ENCODE data around the gene VSX1. TPM values are rescaled to one million over a fixed set of nuclear protein-coding genes. Genes with fewer than 3 reads are reported as not detected.

Gene VSX1
- total RNA-seq, 1 experiment from 2014 or later, result not detected

DNA sequence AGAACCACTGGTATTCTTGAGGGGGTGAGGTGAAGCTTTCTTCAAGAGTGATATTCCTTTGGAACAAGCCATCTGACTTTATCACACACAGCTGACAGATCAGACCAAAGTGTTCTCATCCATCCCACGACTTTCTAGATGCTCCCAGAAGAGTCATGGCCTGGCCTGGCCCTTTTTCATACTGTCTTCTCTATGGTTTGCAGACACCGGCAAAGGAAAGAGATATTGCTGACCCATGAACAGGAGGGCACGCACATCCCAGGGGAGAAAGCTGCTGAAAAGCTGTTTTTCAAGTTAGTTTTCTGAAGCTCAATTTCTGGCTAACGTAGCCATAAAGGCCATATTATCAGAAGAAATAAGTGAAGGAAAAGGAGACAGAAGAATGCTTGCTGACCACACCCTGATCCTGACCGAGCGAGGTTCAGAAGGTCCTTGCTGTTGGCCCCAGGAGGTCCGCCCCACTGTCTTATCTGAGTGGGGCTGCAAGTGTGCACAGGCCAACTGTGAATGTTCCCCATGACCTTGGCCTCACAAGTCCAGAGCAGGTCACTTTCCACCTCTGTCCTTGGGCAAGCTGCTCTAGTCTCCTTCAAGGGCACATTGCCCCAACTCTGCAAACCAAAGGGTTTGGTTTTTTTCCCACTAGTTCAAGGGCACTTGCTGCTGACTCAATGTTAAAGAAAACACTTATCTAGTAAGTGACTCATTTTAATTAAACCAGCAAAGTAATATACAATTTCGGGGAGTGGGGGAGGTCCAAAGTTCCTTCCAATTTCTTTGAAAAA lies 26.0 kb downstream of the VSX1 start:
- Histone ChIP-seq H3K4me1 (ENCODE audit: low read length) (peaks cover 42% of the 10 kb centered on the region), H3K4me2 (ENCODE audit: low read depth, low read length, poor library complexity, severe bottlenecking) (no peak overlapping the region), H3K9ac (ENCODE audit: low read length) (no peak overlapping the region), H4K20me1 (ENCODE audit: insufficient read depth, low read depth, low read length) (no peaks in the 10 kb centered on the region; the same call in 1 of the 2 replicates), H3K27ac (ENCODE audit: low read length) (no peak overlapping the region), H3K9me3 (ENCODE audit: low read length) (no peaks in the 10 kb centered on the region), H3K36me3 (ENCODE audit: insufficient read depth, low read length) (no peaks in the 10 kb centered on the region), H3K27me3 (ENCODE audit: low read length) (peaks cover 2% of the 10 kb centered on the region; the same call in 1 of the 2 replicates), H2AFZ (ENCODE audit: low read length) (no peak overlapping the region), H3K79me2 (ENCODE audit: low read length) (no peaks in the 10 kb centered on the region), H3K9me2 (replicated peaks; ENCODE audit: insufficient read depth, low read length) (no peaks in the 10 kb centered on the region), H3K4me3 (ENCODE audit: low read length) (no peak overlapping the region)
- no peak for DNase-seq

DNA sequence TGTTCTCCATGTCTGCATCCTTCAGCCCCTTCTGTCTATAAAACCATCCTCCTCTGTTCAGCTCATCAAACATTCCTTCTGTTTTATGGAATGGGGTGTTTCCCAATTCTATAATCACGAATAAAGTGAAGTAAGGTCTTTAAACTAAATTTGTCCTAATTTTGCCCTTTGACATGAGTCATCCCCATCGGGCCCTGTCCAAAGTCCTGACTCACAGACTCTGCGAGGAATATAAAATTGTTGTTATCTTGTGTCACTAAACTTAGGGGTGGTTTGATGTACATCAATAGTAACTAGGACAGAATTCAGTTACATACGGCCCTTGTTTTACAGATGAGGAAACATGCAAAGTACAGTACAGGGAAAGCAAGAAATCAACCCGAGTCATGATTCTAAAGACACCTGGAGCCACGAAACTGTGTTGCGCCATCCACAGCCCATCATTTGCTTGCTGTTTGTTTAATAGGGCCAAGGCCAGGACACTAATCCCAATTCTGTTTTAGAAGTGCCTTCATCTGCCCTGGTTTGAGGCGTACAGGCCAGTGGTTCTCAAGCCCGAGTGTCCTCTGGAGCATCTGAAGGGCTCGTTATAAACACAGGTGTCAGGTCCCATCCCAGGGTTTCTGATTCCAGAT lies 26.8 kb downstream of the VSX1 start:
- Histone ChIP-seq H3K36me3 (ENCODE audit: insufficient read depth, low read length) (no peaks in the 10 kb centered on the region), H3K4me2 (ENCODE audit: low read depth, low read length, poor library complexity, severe bottlenecking) (no peak overlapping the region), H3K4me3 (ENCODE audit: low read length) (no peak overlapping the region), H3K4me1 (ENCODE audit: low read length) (peaks cover 42% of the 10 kb centered on the region), H4K20me1 (ENCODE audit: insufficient read depth, low read depth, low read length) (no peaks in the 10 kb centered on the region; the same call in 1 of the 2 replicates), H3K27me3 (ENCODE audit: low read length) (peaks cover 2% of the 10 kb centered on the region; the same call in 1 of the 2 replicates), H3K9ac (ENCODE audit: low read length) (no peak overlapping the region), H3K9me3 (ENCODE audit: low read length) (no peaks in the 10 kb centered on the region), H2AFZ (ENCODE audit: low read length) (no peak overlapping the region), H3K9me2 (replicated peaks; ENCODE audit: insufficient read depth, low read length) (no peaks in the 10 kb centered on the region), H3K27ac (ENCODE audit: low read length) (no peak overlapping the region), H3K79me2 (ENCODE audit: low read length) (no peaks in the 10 kb centered on the region)
- DNase-seq, result peak; percentile 49

DNA sequence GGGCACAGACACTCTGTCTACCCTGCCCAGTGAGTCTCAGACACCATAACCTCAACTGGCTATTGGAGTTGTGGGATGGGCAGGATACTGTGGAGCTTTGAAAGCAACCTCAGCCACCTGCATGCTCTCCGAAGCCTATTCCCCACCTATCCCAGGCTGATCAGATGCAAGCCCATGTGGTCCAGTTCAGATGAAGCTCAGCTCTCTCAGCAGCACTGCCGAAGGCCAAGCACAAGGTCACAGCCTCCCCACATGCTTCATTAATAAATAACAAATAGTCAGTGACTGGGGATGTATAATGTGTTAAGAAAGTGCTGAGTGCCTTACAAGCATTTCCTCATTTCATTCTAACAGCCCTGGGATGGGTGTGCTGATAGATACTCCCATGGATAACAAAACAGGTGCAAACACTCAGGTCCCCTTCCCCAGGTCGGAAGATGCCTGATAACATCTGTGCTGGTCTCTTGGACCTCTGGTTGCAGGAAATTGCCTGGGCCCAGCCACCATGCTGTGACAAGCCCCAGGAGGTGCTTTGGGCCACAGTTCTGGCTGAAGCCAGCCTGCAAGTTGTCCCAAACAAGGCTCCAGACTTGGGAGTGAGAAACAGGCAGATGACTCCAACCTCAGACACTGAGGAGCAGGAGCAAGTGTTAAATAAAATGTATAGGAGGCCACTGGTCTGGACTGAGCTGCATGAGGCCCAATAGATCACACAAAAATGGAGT lies 27.7 kb downstream of the VSX1 start:
- H3K9ac ChIP-seq (ENCODE audit: low read length), result no peak overlapping the region
- no peaks in the 10 kb centered on the region for H3K79me2 ChIP-seq (ENCODE audit: low read length)
- no peak overlapping the region for H3K4me2 ChIP-seq (ENCODE audit: low read depth, low read length, poor library complexity, severe bottlenecking)
- no peak overlapping the region for H3K4me3 ChIP-seq (ENCODE audit: low read length)
- H3K4me1 ChIP-seq (ENCODE audit: low read length), result peaks cover 38% of the 10 kb centered on the region
- H3K27ac ChIP-seq (ENCODE audit: low read length), result no peak overlapping the region
- no peaks in the 10 kb centered on the region for H3K36me3 ChIP-seq (ENCODE audit: insufficient read depth, low read length)
- no peaks in the 10 kb centered on the region for H3K9me3 ChIP-seq (ENCODE audit: low read length)
- H4K20me1 ChIP-seq (ENCODE audit: insufficient read depth, low read depth, low read length), result no peaks in the 10 kb centered on the region; the same call in 1 of the 2 replicates
- peaks cover 2% of the 10 kb centered on the region; the same call in 1 of the 2 replicates for H3K27me3 ChIP-seq (ENCODE audit: low read length)
- H2AFZ ChIP-seq (ENCODE audit: low read length), result no peak overlapping the region
- no peak for DNase-seq
- H3K9me2 ChIP-seq (replicated peaks; ENCODE audit: insufficient read depth, low read length), result no peaks in the 10 kb centered on the region

DNA sequence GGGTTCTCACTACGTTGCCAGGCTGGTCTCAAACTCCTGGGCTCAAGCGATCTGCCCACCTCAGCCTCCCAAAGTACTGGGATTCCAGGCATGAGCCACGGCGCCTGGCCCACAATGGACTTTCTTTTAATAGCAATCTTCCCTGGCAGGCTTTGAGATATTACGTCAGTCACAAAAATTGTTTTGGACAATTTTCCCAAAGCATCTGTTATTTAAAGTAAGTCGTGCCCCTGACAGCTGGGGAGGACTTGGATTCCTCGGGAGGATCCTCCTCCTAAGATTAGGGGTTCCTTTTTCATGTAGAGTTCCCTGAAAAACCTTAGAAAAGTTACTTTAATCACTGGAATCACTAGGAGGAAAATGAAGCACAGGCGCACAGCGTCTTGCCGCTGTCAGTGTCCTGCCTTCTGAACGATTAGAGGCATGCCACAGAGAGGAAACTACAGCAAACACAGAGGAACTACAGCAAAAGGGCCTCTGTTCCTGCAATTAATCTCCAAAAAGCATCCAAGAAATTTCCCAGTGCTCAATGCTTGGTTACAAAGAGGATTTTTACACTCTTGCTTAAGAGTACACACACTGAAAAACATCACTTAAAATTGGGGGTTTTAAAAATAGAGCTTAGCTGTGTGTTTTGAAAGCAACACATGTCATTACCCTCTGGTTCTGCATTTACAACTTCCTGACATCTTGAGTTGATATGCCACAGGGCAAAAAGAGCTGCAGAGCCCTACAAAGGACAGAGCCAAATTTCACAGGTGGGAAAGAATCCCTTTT lies 28.5 kb downstream of the VSX1 start:
- no peaks in the 10 kb centered on the region for H3K36me3 ChIP-seq (ENCODE audit: insufficient read depth, low read length)
- peaks cover 30% of the 10 kb centered on the region for H3K4me1 ChIP-seq (ENCODE audit: low read length)
- H3K4me3 ChIP-seq (ENCODE audit: low read length), result no peak overlapping the region
- H3K79me2 ChIP-seq (ENCODE audit: low read length), result no peaks in the 10 kb centered on the region
- H3K9me2 ChIP-seq (replicated peaks; ENCODE audit: insufficient read depth, low read length), result no peaks in the 10 kb centered on the region
- no peak for DNase-seq
- no peaks in the 10 kb centered on the region for H3K9me3 ChIP-seq (ENCODE audit: low read length)
- H2AFZ ChIP-seq (ENCODE audit: low read length), result no peak overlapping the region
- no peaks in the 10 kb centered on the region; the same call in 1 of the 2 replicates for H4K20me1 ChIP-seq (ENCODE audit: insufficient read depth, low read depth, low read length)
- H3K27me3 ChIP-seq (ENCODE audit: low read length), result peaks cover 2% of the 10 kb centered on the region; the same call in 1 of the 2 replicates
- no peak overlapping the region for H3K9ac ChIP-seq (ENCODE audit: low read length)
- no peak overlapping the region for H3K27ac ChIP-seq (ENCODE audit: low read length)
- H3K4me2 ChIP-seq (ENCODE audit: low read depth, low read length, poor library complexity, severe bottlenecking), result no peak overlapping the region

DNA sequence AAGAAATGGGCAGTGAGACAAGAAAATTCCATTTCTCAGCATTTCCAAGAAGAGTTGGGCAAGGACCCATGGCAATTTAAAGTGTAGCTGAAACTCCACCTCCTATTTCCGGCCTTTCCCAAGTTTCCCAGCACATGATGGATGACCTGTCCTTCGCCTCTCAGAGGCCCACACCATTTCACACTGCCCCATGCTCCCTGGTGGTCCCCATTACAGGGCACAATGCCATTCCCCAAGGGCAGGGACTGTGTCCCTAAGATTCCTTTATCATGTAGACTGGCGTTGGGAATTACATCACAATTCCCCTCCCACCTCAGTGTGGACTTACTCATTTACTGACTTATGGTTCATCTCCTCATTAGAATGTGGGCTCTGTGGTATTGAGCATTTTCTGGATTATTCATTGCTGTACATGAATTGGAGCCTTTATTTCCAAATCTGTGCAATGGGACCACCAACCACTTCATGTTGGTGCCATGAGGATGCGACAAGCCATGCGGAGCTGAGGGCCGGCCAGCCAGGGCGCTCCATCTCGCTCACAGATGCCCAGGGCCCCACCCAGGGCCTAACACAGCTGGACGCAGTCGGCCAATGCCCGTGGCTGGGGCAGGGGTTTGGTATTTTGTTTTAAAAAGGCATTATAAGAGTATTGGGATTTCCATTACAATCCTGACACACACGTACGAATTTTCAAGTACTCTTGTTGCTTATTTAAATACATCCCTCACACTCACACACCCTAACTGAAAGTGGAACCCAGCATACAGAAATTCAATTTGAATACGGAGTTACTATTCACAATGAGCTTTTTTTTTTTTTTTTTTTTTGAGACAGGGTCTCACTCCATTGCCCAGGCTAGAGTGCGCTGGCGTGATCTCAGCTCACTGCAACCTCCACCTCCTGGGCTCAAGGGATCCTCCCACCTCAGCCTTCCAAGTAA lies 29.4 kb downstream of the VSX1 start:
- H2AFZ ChIP-seq (ENCODE audit: low read length), result no peak overlapping the region
- H3K9me3 ChIP-seq (ENCODE audit: low read length), result no peaks in the 10 kb centered on the region
- no peaks in the 10 kb centered on the region for H3K36me3 ChIP-seq (ENCODE audit: insufficient read depth, low read length)
- H4K20me1 ChIP-seq (ENCODE audit: insufficient read depth, low read depth, low read length), result no peaks in the 10 kb centered on the region; the same call in 1 of the 2 replicates
- H3K27ac ChIP-seq (ENCODE audit: low read length), result no peak overlapping the region
- H3K79me2 ChIP-seq (ENCODE audit: low read length), result no peaks in the 10 kb centered on the region
- peaks cover 2% of the 10 kb centered on the region; the same call in 1 of the 2 replicates for H3K27me3 ChIP-seq (ENCODE audit: low read length)
- no peak overlapping the region for H3K4me2 ChIP-seq (ENCODE audit: low read depth, low read length, poor library complexity, severe bottlenecking)
- no peak overlapping the region for H3K4me3 ChIP-seq (ENCODE audit: low read length)
- H3K9me2 ChIP-seq (replicated peaks; ENCODE audit: insufficient read depth, low read length), result no peaks in the 10 kb centered on the region
- no peak for DNase-seq
- H3K4me1 ChIP-seq (ENCODE audit: low read length), result peaks cover 21% of the 10 kb centered on the region
- H3K9ac ChIP-seq (ENCODE audit: low read length), result no peak overlapping the region

DNA sequence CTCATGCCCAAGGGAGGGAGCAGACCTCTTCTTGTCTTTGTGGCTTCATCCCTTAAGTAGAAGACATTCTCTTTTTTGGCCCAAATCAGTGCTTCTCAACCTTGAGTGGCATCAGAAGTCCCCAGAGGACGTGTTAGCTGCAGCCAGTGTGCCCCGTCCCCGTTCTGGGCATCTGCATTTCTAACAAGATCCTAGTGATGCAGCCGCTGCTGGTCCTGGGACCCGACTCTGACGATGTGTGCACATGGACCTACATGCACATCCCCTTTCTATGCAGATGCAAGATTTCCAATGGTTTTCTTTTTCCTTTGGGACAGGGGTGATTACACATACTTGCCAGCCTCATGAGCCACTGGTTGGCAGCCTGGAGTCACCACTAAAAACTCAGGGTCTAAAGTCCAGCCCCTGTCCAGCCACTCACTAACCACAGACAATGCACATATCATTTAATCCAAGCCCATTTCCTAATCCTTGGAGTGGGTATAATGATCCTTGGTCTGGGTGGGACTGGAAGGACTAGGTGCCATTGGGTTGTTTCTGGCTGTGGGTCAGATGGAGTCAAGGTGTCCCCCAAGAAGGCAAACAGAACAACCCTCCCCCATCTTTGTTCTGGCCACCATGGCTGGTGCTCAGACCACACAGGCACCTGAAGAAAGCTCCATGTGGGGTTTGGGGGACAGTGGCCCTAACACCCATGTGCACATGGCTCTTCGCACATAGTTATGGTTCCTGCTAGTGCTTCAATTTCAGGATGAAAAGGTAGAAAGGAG lies 30.4 kb downstream of the VSX1 start:
- H3K4me3 ChIP-seq (ENCODE audit: low read length), result no peak overlapping the region
- H4K20me1 ChIP-seq (ENCODE audit: insufficient read depth, low read depth, low read length), result no peaks in the 10 kb centered on the region; the same call in 1 of the 2 replicates
- no peaks in the 10 kb centered on the region for H3K27me3 ChIP-seq (ENCODE audit: low read length)
- H3K9me3 ChIP-seq (ENCODE audit: low read length), result no peaks in the 10 kb centered on the region
- peaks cover 14% of the 10 kb centered on the region for H3K4me1 ChIP-seq (ENCODE audit: low read length)
- H3K4me2 ChIP-seq (ENCODE audit: low read depth, low read length, poor library complexity, severe bottlenecking), result no peak overlapping the region
- H3K9me2 ChIP-seq (replicated peaks; ENCODE audit: insufficient read depth, low read length), result no peaks in the 10 kb centered on the region
- H3K27ac ChIP-seq (ENCODE audit: low read length), result no peak overlapping the region
- H3K36me3 ChIP-seq (ENCODE audit: insufficient read depth, low read length), result no peaks in the 10 kb centered on the region
- no peak overlapping the region for H3K9ac ChIP-seq (ENCODE audit: low read length)
- no peak overlapping the region for H2AFZ ChIP-seq (ENCODE audit: low read length)
- no peaks in the 10 kb centered on the region for H3K79me2 ChIP-seq (ENCODE audit: low read length)
- no peak for DNase-seq

Data from Karpas-422 (cell line).